Uterus (tissue), 2 donors: Measurements from ENCODE around the gene ABLIM2.

ENCODE experiments used
- CTCF ChIP-seq, 4 experiments: fragments of 200-600 bp in 2 of 4; fragments of 450-650 bp in 2 of 4; sonication (generic) in 2 of 4; IDR thresholded peaks; one replicate each; pipeline ENCODE4 v1.5.1; 2016 to 2019; ENCODE audit warnings: antibody characterized with exemption in 4 of 4, mild to moderate bottlenecking in 2 of 4, moderate library complexity in 1 of 4
- POLR2A ChIP-seq, 2 donors: fragments of 450-650 bp; IDR thresholded peaks; one replicate each; pipeline ENCODE4 v1.6.1; 2016; ENCODE audit warnings: antibody characterized with exemption in 2 of 2, mild to moderate bottlenecking in 1 of 2, moderate library complexity in 1 of 2

- TF ChIP-seq POLR2A (IDR thresholded peaks at IDR 0.05) (no peak), CTCF (IDR thresholded peaks at IDR 0.05) (no peak)
Measured at GRCh38 chr4:8126523-8126922, 32.1 kb downstream of the ABLIM2 start.
